HFFc6 (cell line): ENCODE results near the gene ATP6V1B1. TPM values are rescaled to one million over a fixed set of nuclear protein-coding genes. Genes with fewer than 3 reads are reported as not detected.

Source experiments
- DNase-seq: peaks from one replicate; pipeline ENCODE4 v3.0.0-alpha.2; 2018
- H3K27ac Mint-ChIP-seq: 2 replicates; pipeline ENCODE4 v1.8.0; 2020; ENCODE audit warnings: mild to moderate bottlenecking, mixed read lengths
- H3K27me3 Mint-ChIP-seq: 2 replicates; pipeline ENCODE4 v1.8.0; 2021; ENCODE audit warnings: mild to moderate bottlenecking, moderate library complexity, mixed read lengths; ENCODE audit not compliant: insufficient read depth
- H3K36me3 Mint-ChIP-seq: 2 replicates; pipeline ENCODE4 v1.8.0; 2021; ENCODE audit warnings: low read depth, mixed read lengths
- H3K4me1 Mint-ChIP-seq: 2 replicates; pipeline ENCODE4 v1.8.0; 2020; ENCODE audit warnings: low read depth, mixed read lengths
- H3K4me3 Mint-ChIP-seq: 2 replicates; pipeline ENCODE4 v1.8.0; 2020; ENCODE audit warnings: mild to moderate bottlenecking, moderate library complexity, mixed read lengths
- H3K9me3 Mint-ChIP-seq: 2 replicates; pipeline ENCODE4 v1.8.0; 2020; ENCODE audit warnings: mild to moderate bottlenecking, mixed read lengths
- CTCF ChIP-seq: fragments of 200-600 bp; sonication (generic); IDR thresholded peaks from 2 replicates; pipeline ENCODE4 v1.5.0; 2021; ENCODE audit warnings: antibody characterized with exemption, mild to moderate bottlenecking
- total RNA-seq, 6 experiments: library from RNA; stranded (reverse); fragmentation: NEBNext Ultra II Directional; extraction: Animal tissue kit (Norgen Biotek cat#: 25700); gene quantifications; 2 replicates in 1 of 6; 3 replicates in 5 of 6; pipeline ENCODE4 v1.2.3, GENCODE V29; 2021

ATP6V1B1 gene
- total RNA-seq, 6 experiments from 2014 or later, result 0.22 to 0.66 (median 0.57) TPM; not detected in 3

- Mint-ChIP-seq H3K9me3 (no peaks in the 10 kb centered on the region), H3K27ac (no peak overlapping the region), H3K36me3 (no peaks in the 10 kb centered on the region), H3K27me3 (peaks cover 15% of the 10 kb centered on the region), H3K4me1 (no peaks in the 10 kb centered on the region), H3K4me3 (no peak overlapping the region)
- DNase-seq, result no peak
- no peak for TF ChIP-seq CTCF
These were observed 4.2 kb upstream of the ATP6V1B1 start for GRCh38 chr2:70931376-70932000.

- no peak overlapping the region for H3K27ac Mint-ChIP-seq
- no peak overlapping the region for H3K4me3 Mint-ChIP-seq
- no peaks in the 10 kb centered on the region for H3K36me3 Mint-ChIP-seq
- H3K9me3 Mint-ChIP-seq, result no peaks in the 10 kb centered on the region
- TF ChIP-seq CTCF, result no peak
- no peaks in the 10 kb centered on the region for H3K4me1 Mint-ChIP-seq
- H3K27me3 Mint-ChIP-seq, result peaks cover 15% of the 10 kb centered on the region
- no peak for DNase-seq
These were observed 3.0 kb upstream of the ATP6V1B1 start for GRCh38 chr2:70932631-70933230.

DNA sequence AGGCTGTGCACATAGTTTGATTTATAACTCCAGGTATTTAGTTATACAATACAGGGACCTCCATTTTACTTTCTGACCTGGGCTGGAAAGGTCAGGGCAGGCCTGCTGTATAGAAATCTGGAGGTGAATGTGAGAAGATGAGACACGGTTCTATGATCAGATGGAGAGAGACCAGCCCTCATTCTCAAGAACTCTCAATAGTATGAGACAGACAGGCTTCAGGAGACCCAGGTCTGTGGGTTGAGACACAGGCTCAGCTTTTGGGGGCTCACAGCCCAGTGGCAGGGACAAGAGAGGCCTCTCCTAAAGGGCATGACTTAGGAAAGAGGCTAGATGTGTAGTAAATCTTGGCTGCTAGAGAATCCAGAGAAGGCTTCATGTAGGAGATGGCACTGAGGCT is 719 bp upstream of the ATP6V1B1 start:
- Mint-ChIP-seq H3K27me3 (peaks cover 16% of the 10 kb centered on the region), H3K4me1 (no peaks in the 10 kb centered on the region), H3K4me3 (no peak overlapping the region), H3K27ac (no peak overlapping the region), H3K36me3 (no peaks in the 10 kb centered on the region), H3K9me3 (no peaks in the 10 kb centered on the region)
- no peak for DNase-seq
- TF ChIP-seq CTCF, result no peak

DNA sequence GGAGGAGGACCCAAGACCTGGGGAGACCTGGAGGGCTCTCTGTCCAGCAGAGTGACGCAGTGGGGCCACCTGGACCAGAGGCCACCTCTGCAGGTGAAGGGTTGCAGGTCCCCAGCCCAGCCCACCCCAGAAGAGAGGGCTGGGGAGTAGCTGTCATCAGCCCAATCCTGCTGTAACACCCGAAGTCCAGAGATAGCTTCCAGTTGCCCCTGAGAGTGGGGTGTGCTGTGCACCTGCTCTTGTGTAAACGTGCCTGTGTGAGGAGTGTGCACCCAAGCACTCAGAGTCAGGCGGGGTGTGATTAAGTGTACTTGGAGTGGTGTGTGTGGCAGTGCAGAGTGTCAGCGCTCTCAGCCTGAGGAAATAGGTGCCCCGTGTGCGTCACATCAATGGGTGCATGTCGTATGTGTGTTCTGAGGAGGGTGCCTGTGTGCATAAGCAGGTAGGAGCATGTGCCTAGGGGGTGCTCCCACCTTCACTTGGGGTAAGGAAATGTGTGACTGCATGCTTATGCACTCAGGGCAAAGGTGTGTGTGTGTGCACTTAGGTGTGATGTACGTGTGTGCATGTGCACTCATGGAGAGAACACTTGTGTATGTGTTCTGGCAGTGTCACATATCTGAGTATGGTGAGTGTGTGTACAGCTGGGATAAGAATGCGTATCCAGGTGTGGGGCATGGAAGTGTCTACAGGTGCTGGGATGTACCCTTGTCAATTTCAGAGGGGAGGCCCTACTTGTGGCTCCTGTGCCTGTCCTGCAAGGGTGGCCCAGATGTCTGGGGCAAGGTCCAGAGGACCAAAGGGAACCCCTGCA is 672 bp downstream of the ATP6V1B1 start:
- DNase-seq, result no peak
- Mint-ChIP-seq H3K36me3 (no peaks in the 10 kb centered on the region), H3K27ac (no peak overlapping the region), H3K9me3 (no peaks in the 10 kb centered on the region), H3K4me3 (no peak overlapping the region), H3K4me1 (no peaks in the 10 kb centered on the region), H3K27me3 (peaks cover 16% of the 10 kb centered on the region)
- TF ChIP-seq CTCF, result no peak

DNA sequence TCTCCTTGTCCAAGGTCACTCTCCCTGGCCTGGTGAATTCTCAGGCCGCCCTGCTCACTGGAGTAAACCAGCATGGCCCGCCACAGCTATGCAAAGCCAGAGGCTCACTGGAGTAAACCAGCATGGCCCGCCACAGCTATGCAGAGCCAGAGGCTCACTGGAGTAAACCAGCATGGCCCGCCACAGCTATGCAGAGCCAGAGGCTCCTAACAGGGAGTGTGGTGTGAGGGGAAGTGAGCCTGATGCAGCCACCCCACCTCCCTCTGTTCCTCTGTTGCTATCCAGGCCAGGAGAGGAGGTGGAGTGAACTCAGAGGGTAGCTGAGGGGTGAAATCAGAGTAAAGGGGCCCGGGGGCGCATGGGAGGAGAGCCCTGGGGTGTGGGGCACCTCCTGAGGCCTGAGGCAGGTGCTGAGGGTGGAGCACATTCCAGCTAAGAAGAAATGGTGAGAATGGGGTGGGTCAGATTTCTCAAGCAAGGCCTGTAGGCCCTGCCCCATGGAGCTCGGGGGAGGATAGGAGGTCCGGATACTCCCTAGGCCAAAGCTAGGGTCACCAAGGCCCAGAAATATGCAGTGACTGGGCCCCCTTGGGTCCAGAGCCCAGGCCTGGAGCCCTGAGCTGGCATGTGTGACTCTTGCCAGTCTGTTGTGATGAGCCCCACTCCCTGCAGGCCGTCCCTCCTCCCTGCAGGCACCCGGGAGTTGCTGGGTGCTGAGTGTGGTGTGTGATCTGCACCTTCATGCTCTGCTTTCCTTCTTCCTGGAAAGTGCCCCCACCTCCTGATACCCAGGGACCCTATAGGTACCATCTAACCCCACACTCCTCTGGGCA is 1.5 kb downstream of the ATP6V1B1 start:
- H3K27ac Mint-ChIP-seq, result no peak overlapping the region

More for the DNA sequence above, 1.5 kb downstream of the ATP6V1B1 start:
- Mint-ChIP-seq H3K27me3 (peaks cover 16% of the 10 kb centered on the region), H3K36me3 (no peaks in the 10 kb centered on the region), H3K4me3 (no peak overlapping the region), H3K9me3 (no peaks in the 10 kb centered on the region), H3K4me1 (no peaks in the 10 kb centered on the region)
- TF ChIP-seq CTCF, result no peak
- DNase-seq, result peak; percentile 9
